CD4-positive, alpha-beta T cell treated with Interleukin-4 for 4 hours (primary cell): ENCODE data around the gene ABHD6.
"Not testable (repeated sequence)": the region's sequence is repeated elsewhere in the genome, so short reads cannot be mapped to it uniquely, and the experiment has no call there.

Experiments
- DNase-seq: peaks from one replicate; pipeline ENCODE4 v3.0.0-alpha.2; 2020

The ABHD6 gene

GRCh38 chr3:58237238-58237940, at the start of gene ABHD6:
TSS of gene ABHD6 (plus strand) at chr3:58237792. CDS start at chr3:58256587, 18,795 bp downstream.
- peak; percentile 74 for DNase-seq

DNA sequence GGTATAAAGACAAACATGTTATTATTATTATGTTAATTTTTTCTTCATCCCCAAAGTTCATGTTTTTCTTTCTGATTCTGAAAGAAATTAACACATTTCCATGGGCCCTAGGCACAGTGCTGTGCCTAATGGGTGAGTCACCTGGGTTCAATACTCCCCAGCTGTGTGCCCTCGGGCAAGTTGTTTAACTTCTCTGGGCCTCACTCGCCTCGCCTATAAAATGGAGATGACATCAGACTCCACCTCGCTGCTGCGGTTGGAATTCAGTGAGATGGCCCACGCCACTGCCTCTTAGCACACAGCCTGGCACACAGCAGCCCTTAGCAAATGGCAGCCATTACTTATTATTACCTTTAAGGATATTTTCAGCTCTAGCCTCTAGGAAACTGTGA, 49.4 kb upstream of the ABHD6 start:
- no peak for DNase-seq

DNA sequence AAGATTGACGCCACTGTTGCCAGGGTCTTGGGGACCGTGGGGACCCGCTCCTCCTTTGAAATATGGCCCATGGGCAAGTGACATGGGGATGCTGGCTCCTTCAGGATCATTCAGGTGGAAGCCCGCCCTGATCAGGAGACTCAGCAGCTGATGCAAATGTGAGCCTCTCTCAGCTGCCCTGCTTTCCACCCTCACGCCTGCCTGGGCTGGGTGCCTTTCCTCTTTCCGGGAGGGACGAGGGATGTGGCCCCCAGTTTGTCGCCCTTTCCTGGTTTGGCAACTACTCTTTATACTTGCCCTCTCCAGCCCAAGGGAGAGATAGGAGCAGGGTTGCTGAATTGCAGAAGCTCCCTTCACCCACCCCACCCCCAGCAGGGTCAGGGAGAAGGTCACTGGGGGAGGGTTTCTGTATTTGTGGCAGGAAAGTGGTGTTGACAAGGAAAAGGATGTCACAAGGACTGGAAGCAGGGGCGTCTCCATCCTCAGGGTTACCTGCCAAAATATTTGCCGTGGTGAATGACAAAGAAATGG, 48.6 kb upstream of the ABHD6 start:
- DNase-seq = no peak

GRCh38 chr3:58189691-58190090, 47.9 kb upstream of the ABHD6 start:
- no peak for DNase-seq

DNA sequence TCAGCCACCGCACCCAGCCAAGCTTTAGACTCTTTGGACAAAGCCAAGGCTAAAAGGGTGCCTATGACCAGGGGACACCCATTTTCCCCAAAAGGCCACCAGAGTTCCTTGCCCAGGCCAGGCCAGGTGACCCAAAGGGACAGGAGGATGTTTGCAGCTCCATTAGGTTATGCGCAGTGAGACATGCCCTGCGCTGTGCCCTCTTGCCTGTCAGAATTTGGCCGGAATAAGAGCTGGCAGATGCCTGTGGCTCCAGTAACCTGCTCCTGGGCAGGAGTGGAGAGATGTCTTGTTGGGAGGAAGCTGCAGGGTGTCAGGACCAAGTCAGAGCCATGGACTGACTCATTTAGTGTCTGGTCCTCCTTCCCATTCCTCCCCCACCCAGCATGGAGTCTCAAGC, 47.3 kb upstream of the ABHD6 start:
- no peak for DNase-seq

- no peak for DNase-seq
Observed at GRCh38 chr3:58190882-58191281, 46.7 kb upstream of the ABHD6 start.

GRCh38 chr3:58191361-58191991, 46.1 kb upstream of the ABHD6 start:
- DNase-seq = no peak

- DNase-seq = no peak
Observed at GRCh38 chr3:58192069-58192468, 45.5 kb upstream of the ABHD6 start.

GRCh38 chr3:58193682-58194407, 43.7 kb upstream of the ABHD6 start:
- DNase-seq = no peak

- DNase-seq = no peak
Observed at GRCh38 chr3:58197588-58197987, 40.0 kb upstream of the ABHD6 start.

GRCh38 chr3:58198362-58198761, 39.2 kb upstream of the ABHD6 start:
- DNase-seq = no peak

DNA sequence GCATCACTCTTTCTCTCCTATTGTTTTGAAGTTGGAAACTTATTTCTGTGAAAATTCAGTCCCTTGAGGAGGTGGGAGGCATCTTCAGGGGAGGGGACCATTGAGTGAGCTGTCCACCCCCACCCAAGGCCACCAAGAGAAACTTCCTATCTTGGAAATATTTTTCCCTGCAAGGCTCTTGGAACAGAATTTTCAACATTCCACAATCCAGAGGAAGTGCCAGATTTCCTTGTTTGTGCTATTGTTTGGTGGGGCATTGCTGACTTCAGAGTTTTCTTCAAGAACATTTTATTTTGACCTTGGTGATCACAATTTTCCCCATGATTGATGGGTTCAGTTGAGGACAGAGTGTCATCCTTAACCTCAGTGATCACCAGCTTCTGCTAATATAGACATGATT, 38.8 kb upstream of the ABHD6 start:
- DNase-seq = no peak

DNA sequence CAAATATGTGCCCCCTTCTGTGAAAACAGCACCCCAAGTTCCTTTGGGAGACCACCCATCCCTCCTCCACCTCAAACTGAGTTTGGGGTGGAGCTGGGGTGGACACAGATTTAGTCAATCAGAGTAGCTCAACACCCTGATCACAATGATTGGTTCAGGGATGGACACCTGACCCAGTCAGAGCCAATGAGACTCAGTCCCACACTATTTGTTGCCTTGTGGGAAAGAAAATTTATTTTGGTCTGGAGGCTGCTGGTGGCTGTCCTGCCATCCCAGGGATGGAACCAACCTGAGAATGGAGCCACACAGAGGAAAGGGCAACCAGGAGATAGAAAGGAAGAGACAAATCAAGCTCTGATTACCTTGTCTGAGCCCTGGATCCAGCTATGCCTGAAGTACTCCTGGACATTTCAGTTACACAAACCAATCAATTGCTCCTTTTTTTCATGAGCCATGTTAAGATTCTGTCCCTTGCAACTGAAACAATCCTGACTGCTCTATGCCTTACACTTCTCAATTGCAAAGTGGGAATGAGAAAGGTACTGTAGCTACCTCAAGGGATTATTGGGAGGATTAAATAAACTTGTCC, 37.4 kb upstream of the ABHD6 start:
- no peak for DNase-seq

GRCh38 chr3:58200846-58201355, 36.7 kb upstream of the ABHD6 start:
- no peak for DNase-seq

GRCh38 chr3:58201451-58201850, 36.1 kb upstream of the ABHD6 start:
- not testable (repeated sequence) for DNase-seq

- no peak for DNase-seq
Observed at GRCh38 chr3:58202917-58203360, 34.7 kb upstream of the ABHD6 start.

DNA sequence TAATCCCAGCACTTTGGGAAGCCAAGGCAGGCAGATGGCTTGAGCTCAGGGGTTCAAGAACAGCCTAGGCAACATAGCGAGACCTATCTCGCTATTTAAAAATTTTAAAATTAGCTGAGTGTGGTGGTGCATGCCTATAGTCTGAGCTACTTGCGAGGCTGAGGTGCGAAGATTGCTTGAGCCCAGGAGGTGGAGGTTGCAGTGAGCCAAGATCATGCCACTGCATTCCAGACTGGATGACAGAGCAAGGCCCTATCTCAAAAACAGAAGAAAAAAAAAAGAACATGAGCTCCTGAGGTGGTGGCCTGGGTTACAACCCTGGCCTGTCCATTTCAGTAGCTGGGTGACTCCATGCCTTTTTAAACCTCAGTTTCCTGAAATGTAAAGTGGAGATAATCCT, 34.1 kb upstream of the ABHD6 start:
- DNase-seq = no peak

DNA sequence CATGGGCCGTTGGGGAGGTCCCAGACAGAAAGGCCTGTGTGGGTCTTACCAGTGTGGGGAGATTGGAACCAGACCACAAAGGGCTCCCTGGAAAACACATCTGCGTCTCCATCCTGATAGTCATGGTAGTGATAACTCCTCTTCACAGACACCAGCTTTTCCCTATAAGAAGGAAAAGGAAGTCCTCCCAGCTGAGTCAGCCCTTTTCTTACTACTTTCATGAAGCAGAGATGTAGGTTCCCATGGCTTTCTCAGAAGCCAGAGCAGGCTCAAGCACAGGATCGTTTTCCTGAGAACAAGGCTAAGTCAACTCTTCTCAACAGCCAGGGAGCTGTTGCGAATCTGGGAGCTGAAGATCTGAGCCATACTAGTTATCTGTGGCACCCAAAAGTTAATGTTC, 32.9 kb upstream of the ABHD6 start:
- no peak for DNase-seq

- DNase-seq = no peak
Observed at GRCh38 chr3:58205981-58206380, 31.6 kb upstream of the ABHD6 start.

- no peak for DNase-seq
Observed at GRCh38 chr3:58206406-58207011, 31.1 kb upstream of the ABHD6 start.

GRCh38 chr3:58207954-58208353, 29.6 kb upstream of the ABHD6 start:
- DNase-seq = no peak

DNA sequence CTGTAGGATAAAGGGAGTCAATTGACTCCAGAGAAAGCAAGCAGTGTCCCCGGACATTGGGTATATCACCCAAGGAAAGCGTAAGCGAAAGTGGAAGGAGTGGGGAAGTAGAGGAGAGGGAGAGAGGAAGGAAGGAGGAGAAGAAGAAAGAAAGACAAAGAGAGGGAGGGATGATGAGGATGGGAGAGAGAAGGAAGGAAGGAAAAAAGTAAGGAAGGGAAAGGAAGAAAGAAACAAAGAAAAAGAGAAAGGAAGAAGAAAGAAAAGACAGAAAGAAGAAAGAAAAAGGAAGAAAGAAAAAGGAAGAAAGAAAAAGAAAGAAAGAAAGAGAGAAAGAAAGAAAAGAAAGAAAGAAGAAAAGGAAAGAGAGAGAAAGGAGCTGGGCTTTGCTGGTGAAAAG, 27.7 kb upstream of the ABHD6 start:
- no peak for DNase-seq
